GM12872 (cell line): ENCODE measurements around the gene RAB1B.

Source experiments
- CTCF ChIP-seq: IDR thresholded peaks from 3 replicates; pipeline ENCODE4 v1.5.1; 2011; ENCODE audit warnings: low read depth, mild to moderate bottlenecking, low read length, moderate library complexity; ENCODE audit not compliant: insufficient read depth

Gene RAB1B

GRCh38 chr11:66222358-66223149, 45.9 kb upstream of the RAB1B start:
- TF ChIP-seq CTCF, result peak; percentile 100

- no peak for TF ChIP-seq CTCF
Measured at GRCh38 chr11:66224226-66224855, 44.1 kb upstream of the RAB1B start.

GRCh38 chr11:66225066-66225465, 43.4 kb upstream of the RAB1B start:
- TF ChIP-seq CTCF, result no peak

GRCh38 chr11:66226101-66226500, 42.3 kb upstream of the RAB1B start:
- TF ChIP-seq CTCF, result no peak

DNA sequence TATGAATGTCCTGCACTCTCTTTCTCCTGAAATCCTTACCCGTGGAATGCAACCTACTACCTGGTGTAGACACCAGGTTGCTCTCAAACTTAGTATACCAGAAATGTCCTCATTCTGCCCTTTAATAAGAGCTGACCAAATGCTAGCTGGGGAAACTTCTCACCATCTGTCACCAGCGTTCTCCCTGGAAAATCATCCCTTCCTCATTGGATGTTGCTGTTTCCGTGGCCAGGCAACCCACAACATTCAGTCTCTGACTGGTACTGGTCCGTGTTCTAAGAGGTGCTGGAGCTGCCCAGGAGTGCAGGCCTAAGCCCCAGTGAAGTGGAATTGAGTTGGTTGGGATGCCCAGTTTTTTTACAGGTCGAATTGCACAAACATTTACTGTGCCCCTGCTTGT, 40.7 kb upstream of the RAB1B start:
- TF ChIP-seq CTCF, result no peak

GRCh38 chr11:66228521-66228920, 39.9 kb upstream of the RAB1B start:
- TF ChIP-seq CTCF, result no peak

DNA sequence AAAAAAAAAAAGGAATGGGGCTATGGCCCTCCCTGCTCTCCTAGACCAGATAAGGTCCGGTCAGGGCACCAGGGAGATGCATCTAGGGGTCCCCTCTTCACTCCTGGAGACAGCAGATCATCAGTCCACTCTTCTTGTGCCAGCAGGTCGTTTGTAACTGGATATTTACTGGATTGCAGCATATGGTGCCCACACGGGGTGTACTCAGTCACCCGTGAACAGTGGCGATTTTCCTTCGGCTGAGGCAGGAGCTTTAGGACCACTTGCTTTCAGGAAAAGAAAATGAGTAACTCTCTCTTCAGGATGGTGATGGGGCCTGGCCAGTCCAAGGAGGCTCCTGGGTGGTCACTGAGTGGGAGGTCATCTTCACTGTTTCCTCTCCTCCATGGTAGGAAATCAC, 38.3 kb upstream of the RAB1B start:
- TF ChIP-seq CTCF, result no peak
